GM12801 (cell line): ENCODE measurements around the gene PRSS33.

ENCODE experiments used
- CTCF ChIP-seq: IDR thresholded peaks from one replicate; pipeline ENCODE4 v1.5.1; 2011; ENCODE audit warnings: control low read depth; ENCODE audit not compliant: insufficient read length; ENCODE audit errors: extremely low read depth

PRSS33 gene

GRCh38 chr16:2782583-2783351 lies 4.6 kb downstream of the PRSS33 start:
- no peak for TF ChIP-seq CTCF

- no peak for TF ChIP-seq CTCF
Observed at GRCh38 chr16:2779978-2780898, 7.1 kb downstream of the PRSS33 start.

- TF ChIP-seq CTCF, result no peak
Observed at GRCh38 chr16:2779151-2779920, 8.0 kb downstream of the PRSS33 start.

GRCh38 chr16:2778630-2778958 lies 8.8 kb downstream of the PRSS33 start:
- no peak for TF ChIP-seq CTCF

- TF ChIP-seq CTCF, result no peak
Observed at GRCh38 chr16:2777903-2778629, 9.3 kb downstream of the PRSS33 start.

- no peak for TF ChIP-seq CTCF
Observed at GRCh38 chr16:2777231-2777902, 10.0 kb downstream of the PRSS33 start, which contains the start of gene ELOB. Gene ELOB (minus strand): TSS chr16:2777280. CDS start chr16:2777239, 41 bp downstream.
